ENCODE measurements around the gene CNOT3.

CNOT3 gene

DNA sequence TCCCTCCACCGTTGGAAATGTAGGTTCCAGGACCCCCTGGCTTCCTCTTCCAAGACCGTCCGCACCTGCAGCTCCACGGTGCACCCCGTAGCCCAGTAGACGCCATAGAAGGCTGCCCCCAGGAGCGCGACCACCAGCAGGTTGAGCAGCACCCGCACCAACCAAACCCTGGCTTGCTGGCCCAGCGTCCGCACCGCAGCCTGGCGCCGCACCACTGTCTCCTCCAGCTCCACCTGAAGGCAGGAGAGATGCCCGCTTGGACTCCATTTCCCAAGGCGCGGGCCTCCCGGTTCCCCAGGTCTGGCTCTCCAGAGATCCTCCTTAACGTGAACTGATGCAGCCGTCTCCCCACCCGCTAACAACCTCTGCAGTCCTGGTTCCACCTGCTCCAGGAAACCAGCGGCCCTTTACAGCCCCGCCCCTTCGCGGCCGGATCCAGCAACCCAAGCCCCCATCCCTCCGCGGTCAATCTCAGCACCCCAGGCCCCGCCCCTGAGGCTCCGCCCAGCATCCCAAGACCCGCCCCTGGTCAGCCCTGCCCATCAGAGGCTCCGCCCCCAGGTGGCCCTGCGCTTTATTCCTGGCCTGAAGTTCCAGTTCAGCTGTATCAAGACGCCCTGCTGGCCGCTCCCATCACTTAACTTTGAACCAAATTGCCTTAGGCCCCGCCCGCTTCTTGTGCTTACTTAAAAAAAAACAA is 27.0 kb downstream of the CNOT3 start:
- TF ChIP-seq, protein P1, sequence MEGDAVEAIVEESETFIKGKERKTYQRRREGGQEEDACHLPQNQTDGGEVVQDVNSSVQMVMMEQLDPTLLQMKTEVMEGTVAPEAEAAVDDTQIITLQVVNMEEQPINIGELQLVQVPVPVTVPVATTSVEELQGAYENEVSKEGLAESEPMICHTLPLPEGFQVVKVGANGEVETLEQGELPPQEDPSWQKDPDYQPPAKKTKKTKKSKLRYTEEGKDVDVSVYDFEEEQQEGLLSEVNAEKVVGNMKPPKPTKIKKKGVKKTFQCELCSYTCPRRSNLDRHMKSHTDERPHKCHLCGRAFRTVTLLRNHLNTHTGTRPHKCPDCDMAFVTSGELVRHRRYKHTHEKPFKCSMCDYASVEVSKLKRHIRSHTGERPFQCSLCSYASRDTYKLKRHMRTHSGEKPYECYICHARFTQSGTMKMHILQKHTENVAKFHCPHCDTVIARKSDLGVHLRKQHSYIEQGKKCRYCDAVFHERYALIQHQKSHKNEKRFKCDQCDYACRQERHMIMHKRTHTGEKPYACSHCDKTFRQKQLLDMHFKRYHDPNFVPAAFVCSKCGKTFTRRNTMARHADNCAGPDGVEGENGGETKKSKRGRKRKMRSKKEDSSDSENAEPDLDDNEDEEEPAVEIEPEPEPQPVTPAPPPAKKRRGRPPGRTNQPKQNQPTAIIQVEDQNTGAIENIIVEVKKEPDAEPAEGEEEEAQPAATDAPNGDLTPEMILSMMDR (IDR thresholded peaks at IDR 0.05), result no peak

GRCh38 chr19:54165222-54165621 is 27.7 kb downstream of the CNOT3 start:
- TF ChIP-seq, protein P1 (IDR thresholded peaks at IDR 0.05), result no peak

DNA sequence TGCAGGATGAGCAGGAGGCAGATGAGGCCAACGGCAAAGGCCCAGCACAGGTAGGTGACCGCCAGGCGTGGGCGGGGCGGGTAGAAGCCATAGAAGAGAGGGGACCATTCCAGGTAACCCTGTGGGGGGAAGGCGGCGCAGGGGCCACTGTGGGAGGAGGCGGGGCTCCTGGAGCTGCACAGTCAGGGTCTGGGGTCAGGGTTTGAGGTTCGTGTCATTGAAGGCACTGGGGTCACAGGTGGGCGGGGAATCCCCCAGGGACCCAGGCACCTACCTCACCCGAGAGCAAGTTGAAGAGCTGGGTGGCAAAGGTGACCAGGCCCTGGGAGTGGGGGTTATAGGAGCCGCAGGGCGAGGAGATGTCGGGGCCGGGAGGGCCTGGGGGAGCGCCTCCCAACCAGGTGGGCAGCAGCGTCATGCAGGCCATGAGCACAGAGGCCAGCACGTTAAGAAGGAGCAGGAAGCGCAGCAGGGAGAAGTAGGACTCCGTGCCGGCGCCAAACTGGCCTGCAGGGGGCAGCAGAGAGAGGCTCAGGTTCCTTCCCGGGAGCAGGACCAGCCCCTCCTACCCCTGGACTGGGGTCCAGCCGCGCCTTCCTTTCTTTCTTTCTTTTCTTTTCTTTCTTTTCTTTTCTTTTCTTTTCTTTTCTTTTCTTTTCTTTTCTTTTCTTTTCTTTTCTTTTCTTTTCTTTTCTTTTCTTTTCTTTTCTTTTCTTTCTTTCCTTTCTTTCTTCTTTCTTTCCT is 30.8 kb downstream of the CNOT3 start:
- TF ChIP-seq, protein P1 (IDR thresholded peaks at IDR 0.05), result peak; percentile 91

- TF ChIP-seq, protein P1 (IDR thresholded peaks at IDR 0.05), result no peak
These were observed 31.7 kb downstream of the CNOT3 start for GRCh38 chr19:54169149-54169740.

GRCh38 chr19:54172471-54173358 is 35.2 kb downstream of the CNOT3 start, which contains the start of gene TMC4:
TMC4 (minus strand) TSS chr19:54173160; CDS start chr19:54173117, 43 bp downstream.
- TF ChIP-seq, protein P1 (IDR thresholded peaks at IDR 0.05), result peak; percentile 38; the same call in 1 of the 2 replicates

GRCh38 chr19:54173359-54173699 is 35.8 kb downstream of the CNOT3 start:
- TF ChIP-seq, protein P1 (IDR thresholded peaks at IDR 0.05), result no peak
